Duodenal mucosa (tissue), 2 donors: Measurements from ENCODE around the gene MNS1.
"Not testable (repeated sequence)": the region's sequence is repeated elsewhere in the genome, so short reads cannot be mapped to it uniquely, and the experiment has no call there.

ENCODE experiments used
- H3K27ac ChIP-seq: one replicate; pipeline ENCODE4 v1.7.0; 2013; ENCODE audit warnings: low read depth, low read length
- H3K27me3 ChIP-seq, 2 donors: one replicate each; pipeline ENCODE4 v1.7.0; 2013; ENCODE audit warnings: low read length in 2 of 2, control low read depth in 1 of 2; ENCODE audit not compliant: insufficient read depth in 2 of 2, control insufficient read depth in 1 of 2
- H3K36me3 ChIP-seq, 2 donors: one replicate each; pipeline ENCODE4 v1.7.0; 2013; ENCODE audit warnings: low read length in 2 of 2, control low read depth in 1 of 2; ENCODE audit not compliant: insufficient read depth in 2 of 2, control insufficient read depth in 1 of 2
- H3K4me1 ChIP-seq, 2 donors: one replicate each; pipeline ENCODE4 v1.7.0; 2013; ENCODE audit warnings: low read length in 2 of 2, control low read depth in 1 of 2; ENCODE audit not compliant: insufficient read depth in 2 of 2, control insufficient read depth in 1 of 2
- H3K4me3 ChIP-seq, 2 donors: one replicate each; pipeline ENCODE4 v1.7.0; 2013; ENCODE audit warnings: low read length in 2 of 2, low read depth in 1 of 2
- H3K9ac ChIP-seq, 2 donors: one replicate each; pipeline ENCODE4 v1.7.0; 2013; ENCODE audit warnings: low read length in 2 of 2, low read depth in 1 of 2
- H3K9me3 ChIP-seq, 2 donors: one replicate each; pipeline ENCODE4 v1.7.0; 2013; ENCODE audit warnings: low read length in 2 of 2, control low read depth in 1 of 2; ENCODE audit not compliant: control insufficient read depth in 1 of 2

The MNS1 gene

DNA sequence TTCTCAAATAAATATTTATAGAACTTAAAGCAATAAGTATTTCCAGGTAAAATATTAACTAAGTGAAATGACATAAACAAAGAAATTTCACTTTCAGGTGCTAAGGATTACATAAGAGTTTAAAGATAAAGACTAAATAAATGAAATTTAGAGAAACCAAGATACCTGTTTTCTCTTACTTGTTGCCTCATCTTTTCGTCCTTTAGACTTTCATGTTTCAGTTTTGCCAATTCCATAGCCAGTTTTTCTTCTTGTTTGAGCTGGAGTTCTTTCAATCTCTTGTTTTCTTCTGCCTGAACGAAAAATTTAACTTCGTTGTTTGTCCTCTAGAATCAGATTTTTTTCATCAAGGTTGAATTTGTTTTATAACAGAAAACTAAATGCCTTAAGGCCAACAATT lies 8.7 kb downstream of the MNS1 start:
- no peaks in the 10 kb centered on the region for H3K9me3 ChIP-seq
- H3K36me3 ChIP-seq = no peaks in the 10 kb centered on the region
- H3K4me1 ChIP-seq = no peaks in the 10 kb centered on the region
- no peak overlapping the region for H3K9ac ChIP-seq
- H3K4me3 ChIP-seq = no peak overlapping the region
- H3K27me3 ChIP-seq = no peaks in the 10 kb centered on the region
- no peak overlapping the region for H3K27ac ChIP-seq

DNA sequence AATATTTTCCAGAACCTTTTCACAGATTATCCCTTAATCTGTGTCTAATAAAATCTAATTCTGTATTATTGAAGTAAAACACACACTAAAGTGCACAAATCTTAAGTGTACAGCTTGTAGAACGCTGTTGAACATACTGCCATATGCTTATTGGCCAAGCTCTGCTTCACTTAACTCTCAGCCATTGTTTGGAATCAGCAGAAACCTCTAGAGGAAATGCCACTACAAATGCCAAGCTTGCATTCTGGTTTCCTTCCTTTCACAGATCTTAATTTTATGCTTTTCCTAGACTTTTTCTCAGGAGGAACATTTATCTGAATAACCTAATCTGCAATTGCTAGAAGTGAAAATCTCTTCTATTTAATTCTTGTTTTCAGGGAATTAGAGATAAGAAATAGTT lies 10.1 kb downstream of the MNS1 start:
- Histone ChIP-seq H3K27me3 (no peaks in the 10 kb centered on the region), H3K27ac (no peak overlapping the region), H3K9ac (no peak overlapping the region), H3K4me3 (no peak overlapping the region), H3K4me1 (no peaks in the 10 kb centered on the region), H3K9me3 (no peaks in the 10 kb centered on the region), H3K36me3 (no peaks in the 10 kb centered on the region)

DNA sequence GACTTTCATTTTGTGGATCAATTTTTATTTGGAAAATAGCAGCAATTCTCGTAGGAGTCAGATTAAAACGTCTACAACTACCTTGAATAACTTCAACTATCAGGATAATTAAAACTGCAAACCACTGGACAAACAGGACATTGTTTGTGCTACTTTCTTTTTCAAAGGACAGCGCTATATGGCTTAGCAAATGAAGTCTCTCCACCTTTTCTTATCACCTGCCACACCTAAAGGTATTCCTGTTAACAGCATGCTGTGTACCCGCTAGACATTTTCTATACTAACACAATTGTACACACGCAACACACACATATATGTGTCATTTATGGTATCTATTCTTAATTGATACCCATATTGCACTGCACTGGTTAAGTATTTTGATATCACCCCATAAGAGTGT lies 19.2 kb downstream of the MNS1 start:
- Histone ChIP-seq H3K36me3 (no peaks in the 10 kb centered on the region), H3K27me3 (no peaks in the 10 kb centered on the region), H3K9ac (no peak overlapping the region), H3K27ac (no peak overlapping the region), H3K9me3 (no peaks in the 10 kb centered on the region), H3K4me1 (no peaks in the 10 kb centered on the region), H3K4me3 (no peak overlapping the region)

DNA sequence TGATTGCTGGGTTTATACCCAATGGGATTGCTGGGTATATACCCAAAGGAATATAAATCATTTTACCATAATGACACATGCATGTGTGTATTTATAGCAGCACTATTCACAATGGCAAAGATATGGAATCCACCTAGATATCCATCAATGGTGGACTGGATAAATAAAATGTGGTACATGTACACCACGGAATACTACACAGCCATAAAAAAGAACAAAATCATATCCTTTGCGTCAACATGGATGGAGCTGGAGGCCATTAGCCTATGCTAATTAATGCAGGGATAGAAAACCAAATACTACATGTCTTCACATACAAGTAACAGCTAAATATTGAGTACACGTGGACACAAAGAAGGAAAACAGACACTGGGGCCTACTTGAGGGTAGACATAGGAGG lies 22.6 kb downstream of the MNS1 start:
- no peaks in the 10 kb centered on the region for H3K4me1 ChIP-seq
- no peaks in the 10 kb centered on the region for H3K9me3 ChIP-seq
- H3K27ac ChIP-seq = no peak overlapping the region
- H3K4me3 ChIP-seq = no peak overlapping the region
- no peaks in the 10 kb centered on the region for H3K36me3 ChIP-seq
- H3K27me3 ChIP-seq = no peaks in the 10 kb centered on the region
- H3K9ac ChIP-seq = no peak overlapping the region

DNA sequence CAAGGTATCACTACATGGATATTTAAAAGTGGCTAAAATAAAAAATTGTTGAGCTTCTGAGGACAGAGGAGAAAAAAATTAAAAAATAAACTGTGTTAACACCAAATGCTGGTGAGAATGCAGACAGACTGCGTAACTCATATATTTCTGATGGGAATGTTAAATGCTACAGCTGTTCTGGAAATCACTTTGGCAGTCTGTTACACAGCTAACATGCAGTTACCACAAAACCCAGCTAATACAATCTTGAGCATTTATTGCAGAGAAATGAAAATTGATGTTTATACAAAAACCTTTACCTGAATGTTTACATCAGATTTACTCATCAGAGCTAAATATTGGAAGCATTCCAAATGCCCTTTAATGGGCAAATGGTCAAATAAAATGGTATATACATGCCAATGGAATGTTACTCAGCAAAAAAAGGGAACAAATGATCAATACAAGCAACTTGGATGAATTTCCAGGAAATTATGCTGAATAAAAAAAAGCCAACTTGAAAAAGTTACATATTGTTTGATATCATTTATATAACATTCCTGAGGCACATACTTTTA lies 24.6 kb downstream of the MNS1 start:
- Histone ChIP-seq H3K4me1 (no peaks in the 10 kb centered on the region), H3K36me3 (no peaks in the 10 kb centered on the region), H3K9me3 (no peaks in the 10 kb centered on the region), H3K27me3 (no peaks in the 10 kb centered on the region), H3K27ac (no peak overlapping the region), H3K4me3 (no peak overlapping the region), H3K9ac (no peak overlapping the region)

DNA sequence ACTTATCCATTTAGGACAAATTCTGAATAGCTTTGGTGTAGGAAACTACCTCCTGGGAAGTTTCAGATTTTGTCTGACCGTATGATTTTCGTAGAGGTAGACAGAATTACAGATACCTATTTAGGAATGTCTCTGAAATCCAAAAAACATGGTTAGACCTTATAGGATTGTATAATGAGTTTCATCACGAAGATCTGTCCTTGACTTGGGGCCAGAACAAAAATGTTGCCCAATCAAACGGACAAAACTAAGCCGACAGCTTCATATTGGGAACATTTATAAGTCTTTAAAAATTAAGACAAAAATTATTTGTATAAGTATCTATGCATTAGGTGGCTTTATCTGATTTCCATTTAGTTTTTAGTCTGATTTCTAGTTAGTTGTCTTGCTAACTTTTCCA lies 32.6 kb downstream of the MNS1 start:
- no peaks in the 10 kb centered on the region for H3K36me3 ChIP-seq
- no peak overlapping the region for H3K4me3 ChIP-seq
- no peak overlapping the region for H3K27ac ChIP-seq
- H3K4me1 ChIP-seq = no peaks in the 10 kb centered on the region
- no peaks in the 10 kb centered on the region for H3K27me3 ChIP-seq
- no peak overlapping the region for H3K9ac ChIP-seq
- no peaks in the 10 kb centered on the region for H3K9me3 ChIP-seq

DNA sequence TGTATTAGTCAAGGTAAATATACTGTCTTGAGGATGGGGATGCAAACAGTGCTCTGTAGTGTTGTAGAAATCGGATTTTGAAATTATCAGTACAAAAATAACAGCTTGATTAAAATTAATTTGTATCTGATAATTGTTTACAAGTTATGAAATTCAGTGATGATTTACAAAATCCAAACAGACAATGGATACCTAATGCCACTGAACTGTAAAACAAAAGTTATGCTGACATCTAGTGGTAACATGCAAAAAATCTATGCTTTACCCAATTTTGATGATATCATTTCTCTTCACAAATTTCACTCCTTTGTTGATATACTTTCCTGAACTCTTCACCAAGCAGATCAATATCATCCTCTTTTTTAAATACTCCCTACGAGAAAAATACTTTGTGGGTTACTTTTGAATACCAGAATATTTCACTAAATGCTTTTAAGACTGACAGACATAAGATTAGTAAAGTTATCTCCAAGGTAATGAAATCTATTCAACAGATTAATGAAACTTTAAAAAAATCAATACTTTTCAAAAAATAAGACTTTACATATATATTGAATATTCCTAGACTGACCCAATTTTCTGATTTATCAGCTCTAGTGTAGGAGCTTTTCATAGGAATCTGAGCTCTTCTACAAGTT lies 36.0 kb downstream of the MNS1 start:
- H3K36me3 ChIP-seq = peaks cover 0 to 3% of the 10 kb centered on the region in 2 donors
- H3K9ac ChIP-seq = no peak overlapping the region
- H3K27me3 ChIP-seq = no peaks in the 10 kb centered on the region
- H3K4me1 ChIP-seq = no peaks in the 10 kb centered on the region
- H3K9me3 ChIP-seq = no peaks in the 10 kb centered on the region
- no peak overlapping the region for H3K4me3 ChIP-seq
- no peak overlapping the region for H3K27ac ChIP-seq

DNA sequence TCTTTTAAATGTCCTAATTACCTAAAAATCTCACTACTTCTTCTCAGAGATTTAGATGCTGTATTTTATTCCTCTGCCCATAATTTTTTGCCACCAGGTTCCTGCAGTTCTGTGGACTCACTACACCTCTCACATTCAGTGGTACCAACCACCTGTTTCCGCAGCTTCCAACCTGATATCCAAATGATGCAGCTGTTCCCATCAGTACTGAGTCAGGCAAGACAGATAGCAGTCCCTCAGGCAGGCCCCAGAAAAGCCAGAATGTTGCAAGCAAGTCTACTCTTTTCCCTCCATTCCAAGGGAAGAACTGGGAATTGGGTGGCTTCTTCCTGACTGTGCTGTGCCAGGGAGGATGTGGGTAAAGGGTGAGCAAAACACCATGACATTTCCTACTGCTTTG lies 39.0 kb downstream of the MNS1 start:
- H3K27ac ChIP-seq = no peak overlapping the region
- no peak overlapping the region for H3K4me3 ChIP-seq
- no peaks in the 10 kb centered on the region for H3K27me3 ChIP-seq

DNA sequence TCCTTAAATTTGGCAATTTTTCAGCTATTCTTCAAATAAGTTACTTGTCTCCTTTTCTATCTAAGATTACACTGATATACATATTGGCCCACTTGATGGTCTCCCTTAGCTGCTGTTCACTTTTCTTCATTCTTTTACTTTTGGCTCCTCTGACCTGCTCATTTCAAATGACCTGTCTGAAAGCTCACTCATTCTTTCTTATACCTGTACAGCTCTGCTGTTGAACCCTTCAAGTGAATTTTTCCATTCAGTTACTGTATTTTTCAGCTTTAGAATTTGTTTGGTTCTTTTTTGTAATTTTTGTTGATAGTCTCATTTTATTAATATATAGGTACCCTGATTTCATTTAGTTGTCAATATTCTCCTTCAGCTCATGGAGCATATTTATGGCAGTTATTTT lies 39.7 kb downstream of the MNS1 start:
- Histone ChIP-seq H3K9me3 (no peaks in the 10 kb centered on the region), H3K9ac (no peak overlapping the region), H3K4me1 (no peaks in the 10 kb centered on the region)

More for the DNA sequence above, 39.0 kb downstream of the MNS1 start:
- Histone ChIP-seq H3K9me3 (no peaks in the 10 kb centered on the region), H3K36me3 (peaks cover 0 to 3% of the 10 kb centered on the region in 2 donors), H3K9ac (no peak overlapping the region), H3K4me1 (no peaks in the 10 kb centered on the region)

DNA sequence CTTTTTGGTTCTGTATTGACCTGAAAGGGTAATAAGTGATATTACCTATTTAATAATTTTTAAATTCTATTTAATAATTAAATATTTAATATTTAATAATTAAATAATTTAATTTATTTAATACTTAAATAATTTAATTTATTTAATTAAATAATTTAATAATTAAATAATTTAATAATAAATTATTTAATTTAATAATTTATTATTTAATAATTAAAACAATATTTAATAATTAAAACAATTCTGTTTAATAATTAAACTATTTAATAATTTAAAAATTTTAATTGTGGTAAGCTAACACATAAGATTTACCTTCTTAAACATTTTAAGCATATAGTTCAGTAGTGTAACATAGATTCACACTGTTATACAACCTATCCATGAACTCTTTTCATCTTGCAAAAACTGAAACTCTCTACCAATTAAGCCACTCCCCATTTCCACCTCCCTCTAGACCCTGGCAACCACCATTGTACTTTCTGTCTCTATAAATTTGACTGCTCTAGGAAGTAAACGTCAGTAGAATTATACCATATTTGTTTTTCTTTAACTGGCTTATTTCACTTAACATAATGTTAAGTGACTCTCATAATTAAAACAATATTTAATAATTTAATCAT lies 51.7 kb downstream of the MNS1 start:
- not testable (repeated sequence) for H3K9me3 ChIP-seq, H3K27ac ChIP-seq, H3K4me3 ChIP-seq, H3K4me1 ChIP-seq, H3K27me3 ChIP-seq, H3K36me3 ChIP-seq, H3K9ac ChIP-seq

More for the DNA sequence above, 39.7 kb downstream of the MNS1 start:
- Histone ChIP-seq H3K36me3 (peaks cover 0 to 3% of the 10 kb centered on the region in 2 donors), H3K27me3 (no peaks in the 10 kb centered on the region), H3K4me3 (no peak overlapping the region), H3K27ac (no peak overlapping the region)
